Breast epithelium (tissue), 4 donors: ENCODE data around the gene MAPKAPK3. TPM values are rescaled to one million over a fixed set of nuclear protein-coding genes. Genes with fewer than 3 reads are reported as not detected.
A peak's percentile ranks its signal among the peaks of the same experiment; 100 is the strongest.
"Not testable (repeated sequence)": the region's sequence is repeated elsewhere in the genome, so short reads cannot be mapped to it uniquely, and the experiment has no call there.

ENCODE experiments used
- DNase-seq, 2 donors: peaks; one replicate each; pipeline ENCODE4 v3.0.0-alpha.2; 2019; ENCODE audit warnings: low spot score in 2 of 2
- H3K27ac ChIP-seq, 2 donors: fragments of 200-600 bp; sonication (generic) in 1 of 2; one replicate each; pipeline ENCODE4 v1.5.1; 2016 to 2019; ENCODE audit warnings: mild to moderate bottlenecking in 1 of 2
- H3K27me3 ChIP-seq, 2 donors: fragments of 200-600 bp; sonication (generic) in 1 of 2; one replicate each; pipeline versions ENCODE4 v1.5.1 to v1.6.0; 2017 to 2019; ENCODE audit warnings: control low read depth in 1 of 2, mild to moderate bottlenecking in 1 of 2
- H3K36me3 ChIP-seq: fragments of 200-600 bp; one replicate; pipeline ENCODE4 v1.5.1; 2019
- H3K4me1 ChIP-seq, 2 donors: fragments of 200-600 bp; sonication (generic); one replicate each; pipeline ENCODE4 v1.5.1; 2016 to 2019; ENCODE audit warnings: control low read depth in 1 of 2
- H3K4me3 ChIP-seq, 3 donors: fragments of 200-600 bp; sonication (generic); 1 replicate in 2 of 3; 2 replicates in 1 of 3; pipeline ENCODE4 v1.5.1; 2016 to 2019; ENCODE audit warnings: mild to moderate bottlenecking in 3 of 3, moderate library complexity in 2 of 3
- H3K9me3 ChIP-seq, 2 donors: fragments of 200-600 bp; sonication (generic) in 1 of 2; one replicate each; pipeline ENCODE4 v1.5.1; 2016 to 2019; ENCODE audit warnings: control low read depth in 1 of 2
- POLR2A ChIP-seq: fragments of 450-650 bp; IDR thresholded peaks from one replicate; pipeline ENCODE4 v1.6.1; 2016; ENCODE audit warnings: antibody characterized with exemption, mild to moderate bottlenecking, moderate library complexity
- POLR2AphosphoS5 ChIP-seq, 3 donors: sonication (generic); formaldehyde crosslinking; IDR thresholded peaks; one replicate each; pipeline ENCODE4 v1.6.1; 2017; ENCODE audit warnings: antibody characterized with exemption in 3 of 3
- intact Hi-C: fragments of 100-400 bp; cut with DNase I; formaldehyde crosslinking; loops from one replicate; pipeline ENCODE4 v1.15.1; 2023; ENCODE audit warnings: low total_unique reads
- total RNA-seq, 3 donors: library from RNA; depleted of rRNA; stranded (reverse); fragments of >200 nt; gene quantifications; one replicate each; pipeline ENCODE4 v1.1.0, GENCODE V29; 2016
- TF ChIP-seq, protein P1 (sequence below), 3 donors: fragments of 450-650 bp; IDR thresholded peaks; one replicate each; pipeline ENCODE4 v1.5.1; 2016 to 2017; ENCODE audit warnings: antibody characterized with exemption in 3 of 3, mild to moderate bottlenecking in 3 of 3, moderate library complexity in 3 of 3

MAPKAPK3 gene
- total RNA-seq, 3 donors from 2014 or later, result 30.4 to 38.4 (median 30.8) TPM

- peak overlapping the region; percentile 33 to 74 (median 50) for H3K4me3 ChIP-seq
- no peaks in the 10 kb centered on the region for H3K36me3 ChIP-seq
- TF ChIP-seq POLR2AphosphoS5 (IDR thresholded peaks at IDR 0.05) (no peak), POLR2A (no peak)
- TF ChIP-seq, protein P1, sequence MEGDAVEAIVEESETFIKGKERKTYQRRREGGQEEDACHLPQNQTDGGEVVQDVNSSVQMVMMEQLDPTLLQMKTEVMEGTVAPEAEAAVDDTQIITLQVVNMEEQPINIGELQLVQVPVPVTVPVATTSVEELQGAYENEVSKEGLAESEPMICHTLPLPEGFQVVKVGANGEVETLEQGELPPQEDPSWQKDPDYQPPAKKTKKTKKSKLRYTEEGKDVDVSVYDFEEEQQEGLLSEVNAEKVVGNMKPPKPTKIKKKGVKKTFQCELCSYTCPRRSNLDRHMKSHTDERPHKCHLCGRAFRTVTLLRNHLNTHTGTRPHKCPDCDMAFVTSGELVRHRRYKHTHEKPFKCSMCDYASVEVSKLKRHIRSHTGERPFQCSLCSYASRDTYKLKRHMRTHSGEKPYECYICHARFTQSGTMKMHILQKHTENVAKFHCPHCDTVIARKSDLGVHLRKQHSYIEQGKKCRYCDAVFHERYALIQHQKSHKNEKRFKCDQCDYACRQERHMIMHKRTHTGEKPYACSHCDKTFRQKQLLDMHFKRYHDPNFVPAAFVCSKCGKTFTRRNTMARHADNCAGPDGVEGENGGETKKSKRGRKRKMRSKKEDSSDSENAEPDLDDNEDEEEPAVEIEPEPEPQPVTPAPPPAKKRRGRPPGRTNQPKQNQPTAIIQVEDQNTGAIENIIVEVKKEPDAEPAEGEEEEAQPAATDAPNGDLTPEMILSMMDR (IDR thresholded peaks at IDR 0.05), result no peak
- no peak overlapping the region for H3K27ac ChIP-seq
- H3K27me3 ChIP-seq, result peaks cover 3 to 45% of the 10 kb centered on the region in 2 donors
- intact Hi-C loops, result loop anchor here (5.0 kb wide), 1 partner anchor 298 kb away; no protein-coding TSS in a partner anchor
- peaks cover 0 to 5% of the 10 kb centered on the region in 2 donors for H3K4me1 ChIP-seq
- no peaks in the 10 kb centered on the region for H3K9me3 ChIP-seq
- DNase-seq, result no peak
Observed at GRCh38 chr3:50675179-50676030, 58.5 kb downstream of the MAPKAPK3 start.

DNA sequence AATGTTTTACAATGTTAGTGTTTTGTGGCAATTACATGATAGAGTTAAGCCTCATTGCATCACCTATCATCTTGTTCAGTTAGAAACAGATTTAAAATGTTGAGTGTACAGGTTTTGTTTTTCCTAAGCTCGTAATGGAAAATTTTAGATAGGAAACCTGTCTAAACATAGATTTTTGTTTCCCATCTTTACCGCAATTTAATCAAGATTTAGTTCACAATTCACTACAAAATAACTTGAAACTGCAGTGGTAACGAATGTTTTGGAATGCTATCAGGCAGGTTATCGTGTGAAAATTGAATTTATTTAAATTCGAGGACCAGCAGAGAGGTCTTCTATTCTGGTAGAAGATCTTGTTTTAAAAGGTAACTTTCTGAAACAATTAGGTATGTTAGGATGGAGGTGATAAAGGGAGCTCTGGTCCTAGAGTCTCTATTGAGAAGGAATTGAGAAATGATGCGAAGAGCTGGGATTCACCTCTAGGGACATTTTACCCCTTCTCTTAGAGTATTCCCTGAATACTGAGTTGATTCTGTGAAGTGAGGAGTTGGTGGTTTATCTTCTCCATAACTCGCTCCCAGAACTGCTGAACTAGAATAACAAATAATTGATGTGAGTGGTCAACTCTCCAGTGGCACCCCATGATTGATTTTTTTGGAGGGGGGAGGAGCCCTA lies 59.2 kb downstream of the MAPKAPK3 start:
- Histone ChIP-seq H3K4me1 (peaks cover 0 to 5% of the 10 kb centered on the region in 2 donors), H3K4me3 (no peak overlapping the region), H3K36me3 (no peaks in the 10 kb centered on the region), H3K27me3 (peaks cover 3 to 53% of the 10 kb centered on the region in 2 donors), H3K9me3 (no peaks in the 10 kb centered on the region), H3K27ac (no peak overlapping the region)
- intact Hi-C loops, result loop anchor here (5.0 kb wide), 1 partner anchor 299 kb away; no protein-coding TSS in a partner anchor
- TF ChIP-seq POLR2AphosphoS5 (IDR thresholded peaks at IDR 0.05) (no peak), POLR2A (no peak)
- TF ChIP-seq, protein P1 (IDR thresholded peaks at IDR 0.05), result no peak
- no peak for DNase-seq

GRCh38 chr3:50687127-50687751 lies 70.3 kb downstream of the MAPKAPK3 start:
- Histone ChIP-seq H3K27ac (no peak overlapping the region), H3K4me3 (no peak overlapping the region), H3K27me3 (no peaks in the 10 kb centered on the region), H3K9me3 (no peaks in the 10 kb centered on the region), H3K36me3 (no peaks in the 10 kb centered on the region), H3K4me1 (no peaks in the 10 kb centered on the region)
- no peak for TF ChIP-seq POLR2AphosphoS5 (IDR thresholded peaks at IDR 0.05)
- intact Hi-C loops, result no loop called here
- DNase-seq, result no peak

DNA sequence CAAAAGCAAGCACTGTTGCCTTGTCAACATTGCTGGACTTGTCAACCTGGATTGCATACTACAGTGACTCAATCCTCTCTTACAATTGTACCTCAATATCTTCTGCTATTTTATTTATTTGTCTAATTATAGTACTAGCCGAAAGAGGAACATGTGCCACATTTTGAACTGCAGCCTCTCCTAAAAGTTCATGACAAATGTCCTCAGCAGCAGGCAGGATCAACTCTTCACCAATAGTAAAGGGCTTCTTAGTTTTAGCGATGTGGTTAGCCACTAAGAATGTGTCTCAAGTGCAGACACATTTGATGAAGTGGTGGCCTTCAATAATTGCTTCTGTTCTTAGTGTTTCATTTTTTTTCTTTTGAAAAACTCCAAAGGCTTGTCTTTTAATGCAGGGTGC lies 71.0 kb downstream of the MAPKAPK3 start:
- Histone ChIP-seq H3K27me3 (no peaks in the 10 kb centered on the region), H3K9me3 (no peaks in the 10 kb centered on the region), H3K27ac (no peak overlapping the region), H3K36me3 (no peaks in the 10 kb centered on the region), H3K4me3 (no peak overlapping the region), H3K4me1 (no peaks in the 10 kb centered on the region)
- intact Hi-C loops, result no loop called here
- no peak for DNase-seq
- TF ChIP-seq POLR2AphosphoS5 (IDR thresholded peaks at IDR 0.05), result no peak
- TF ChIP-seq, protein P1 (IDR thresholded peaks at IDR 0.05), result no peak
- no peak for TF ChIP-seq POLR2A

GRCh38 chr3:50688602-50689001 lies 71.7 kb downstream of the MAPKAPK3 start:
- DNase-seq, H3K36me3 ChIP-seq, H3K27me3 ChIP-seq, H3K9me3 ChIP-seq, intact Hi-C loops, H3K27ac ChIP-seq, H3K4me1 ChIP-seq, H3K4me3 ChIP-seq: not testable (repeated sequence)

- intact Hi-C loops, result no loop called here
- TF ChIP-seq POLR2A (no peak), POLR2AphosphoS5 (IDR thresholded peaks at IDR 0.05) (no peak)
- TF ChIP-seq, protein P1 (IDR thresholded peaks at IDR 0.05), result no peak
Observed at GRCh38 chr3:50689558-50689957, 72.6 kb downstream of the MAPKAPK3 start.

More at GRCh38 chr3:50689558-50689957, 72.6 kb downstream of the MAPKAPK3 start:
- no peak for DNase-seq
- no peaks in the 10 kb centered on the region for H3K36me3 ChIP-seq
- H3K9me3 ChIP-seq, result no peaks in the 10 kb centered on the region
- no peaks in the 10 kb centered on the region for H3K4me1 ChIP-seq
- no peaks in the 10 kb centered on the region for H3K27me3 ChIP-seq
- no peak overlapping the region for H3K27ac ChIP-seq
- H3K4me3 ChIP-seq, result no peak overlapping the region
